ENCODE data around the gene PIK3R6. TPM values are rescaled to one million over a fixed set of nuclear protein-coding genes. Genes with fewer than 3 reads are reported as not detected.

Gene PIK3R6
- total RNA-seq, 1 donor from 2014 or later, result 2.5 TPM

DNA sequence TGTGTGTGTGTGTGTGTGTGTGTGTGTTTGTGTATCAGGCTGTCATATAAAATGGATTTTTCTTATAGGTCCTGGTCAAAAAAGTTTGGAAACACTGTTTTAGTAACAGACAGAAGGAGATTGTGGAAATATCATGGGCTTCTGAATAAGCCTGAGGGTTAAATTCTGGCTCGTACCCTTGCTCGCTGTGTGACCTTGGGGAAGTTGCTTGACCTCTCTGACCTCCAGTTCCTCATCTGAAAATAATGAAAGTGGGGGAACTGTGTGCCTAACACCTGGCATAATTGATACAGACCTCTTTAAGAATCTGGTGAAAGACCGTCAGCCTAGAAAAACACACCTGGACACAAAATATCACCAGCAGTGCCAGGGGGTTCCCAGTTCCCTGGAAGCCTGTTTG lies 25.6 kb upstream of the PIK3R6 start:
- TF ChIP-seq, protein P1, sequence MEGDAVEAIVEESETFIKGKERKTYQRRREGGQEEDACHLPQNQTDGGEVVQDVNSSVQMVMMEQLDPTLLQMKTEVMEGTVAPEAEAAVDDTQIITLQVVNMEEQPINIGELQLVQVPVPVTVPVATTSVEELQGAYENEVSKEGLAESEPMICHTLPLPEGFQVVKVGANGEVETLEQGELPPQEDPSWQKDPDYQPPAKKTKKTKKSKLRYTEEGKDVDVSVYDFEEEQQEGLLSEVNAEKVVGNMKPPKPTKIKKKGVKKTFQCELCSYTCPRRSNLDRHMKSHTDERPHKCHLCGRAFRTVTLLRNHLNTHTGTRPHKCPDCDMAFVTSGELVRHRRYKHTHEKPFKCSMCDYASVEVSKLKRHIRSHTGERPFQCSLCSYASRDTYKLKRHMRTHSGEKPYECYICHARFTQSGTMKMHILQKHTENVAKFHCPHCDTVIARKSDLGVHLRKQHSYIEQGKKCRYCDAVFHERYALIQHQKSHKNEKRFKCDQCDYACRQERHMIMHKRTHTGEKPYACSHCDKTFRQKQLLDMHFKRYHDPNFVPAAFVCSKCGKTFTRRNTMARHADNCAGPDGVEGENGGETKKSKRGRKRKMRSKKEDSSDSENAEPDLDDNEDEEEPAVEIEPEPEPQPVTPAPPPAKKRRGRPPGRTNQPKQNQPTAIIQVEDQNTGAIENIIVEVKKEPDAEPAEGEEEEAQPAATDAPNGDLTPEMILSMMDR (IDR thresholded peaks at IDR 0.05), result no peak
- ATAC-seq (no peak), DNase-seq (no peak)
- H3K27me3 ChIP-seq (ENCODE audit: low read depth), result peaks cover 3% of the 10 kb centered on the region
- H3K9me3 ChIP-seq, result no peaks in the 10 kb centered on the region
- H3K27ac ChIP-seq, result no peak overlapping the region
- H3K4me3 ChIP-seq, result no peak overlapping the region
- intact Hi-C loops (cut with DNase I), result no loop called here
- peaks cover 7% of the 10 kb centered on the region for H3K4me1 ChIP-seq
- peaks cover 20% of the 10 kb centered on the region for H3K36me3 ChIP-seq

- Histone ChIP-seq H3K27ac (no peak overlapping the region), H3K4me3 (no peak overlapping the region), H3K27me3 (ENCODE audit: low read depth) (peaks cover 3% of the 10 kb centered on the region), H3K4me1 (peaks cover 7% of the 10 kb centered on the region), H3K9me3 (no peaks in the 10 kb centered on the region), H3K36me3 (peaks cover 25% of the 10 kb centered on the region)
- TF ChIP-seq, protein P1 (IDR thresholded peaks at IDR 0.05), result no peak
- DNase-seq (no peak), ATAC-seq (no peak)
- intact Hi-C loops (cut with DNase I), result no loop called here
Measured at GRCh38 chr17:8892338-8892690, 24.8 kb upstream of the PIK3R6 start.

- Histone ChIP-seq H3K27me3 (ENCODE audit: low read depth) (peaks cover 2% of the 10 kb centered on the region), H3K4me1 (peaks cover 7% of the 10 kb centered on the region), H3K4me3 (no peak overlapping the region), H3K27ac (no peak overlapping the region), H3K9me3 (no peaks in the 10 kb centered on the region), H3K36me3 (peaks cover 37% of the 10 kb centered on the region)
- no peak for DNase-seq
- TF ChIP-seq, protein P1 (IDR thresholded peaks at IDR 0.05), result no peak
- intact Hi-C loops (cut with DNase I), result no loop called here
- no peak for ATAC-seq
Measured at GRCh38 chr17:8890671-8891070, 23.2 kb upstream of the PIK3R6 start.

- H3K4me1 ChIP-seq, result peaks cover under 1% of the 10 kb centered on the region
- ATAC-seq (no peak), DNase-seq (no peak)
- intact Hi-C loops (cut with DNase I), result no loop called here
- no peak overlapping the region for H3K4me3 ChIP-seq
- no peaks in the 10 kb centered on the region for H3K9me3 ChIP-seq
- H3K36me3 ChIP-seq, result peaks cover 37% of the 10 kb centered on the region
- no peaks in the 10 kb centered on the region for H3K27me3 ChIP-seq (ENCODE audit: low read depth)
- H3K27ac ChIP-seq, result no peak overlapping the region
- TF ChIP-seq, protein P1 (IDR thresholded peaks at IDR 0.05), result no peak
Measured at GRCh38 chr17:8889458-8890210, 22.2 kb upstream of the PIK3R6 start.

DNA sequence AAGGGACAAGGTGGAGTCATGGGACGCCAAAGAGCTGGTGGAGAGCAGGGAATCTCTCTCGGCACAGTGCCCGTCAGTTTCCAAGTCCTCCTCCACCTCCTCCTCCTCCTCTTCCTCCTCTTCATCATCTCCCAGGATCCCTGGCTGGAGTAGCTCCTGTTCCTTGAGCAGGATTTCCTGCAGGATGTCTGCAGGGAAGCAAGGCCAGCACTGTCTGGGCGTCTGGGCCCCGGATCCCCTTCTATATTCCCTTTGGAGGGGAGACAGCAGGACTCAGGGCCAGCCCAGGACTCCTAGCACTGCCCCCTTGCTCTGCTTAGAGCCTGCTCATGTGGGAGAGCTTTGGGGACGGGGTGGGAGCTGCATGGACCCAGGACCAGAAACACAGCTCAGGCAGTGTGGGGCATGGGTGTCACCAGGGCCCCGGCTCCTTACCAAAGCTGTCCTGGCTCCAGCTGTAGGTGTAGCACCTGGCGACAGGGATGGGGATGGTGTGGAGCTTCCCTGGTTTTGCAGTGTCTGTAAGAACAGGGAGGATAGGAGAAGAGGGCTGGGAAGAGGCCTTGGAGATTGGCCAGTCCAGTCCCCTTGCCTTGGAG lies 21.3 kb upstream of the PIK3R6 start:
- H3K4me1 ChIP-seq, result no peaks in the 10 kb centered on the region
- H3K27ac ChIP-seq, result no peak overlapping the region
- TF ChIP-seq, protein P1 (IDR thresholded peaks at IDR 0.05), result no peak
- H3K36me3 ChIP-seq, result peaks cover 37% of the 10 kb centered on the region
- H3K4me3 ChIP-seq, result no peak overlapping the region
- H3K9me3 ChIP-seq, result no peaks in the 10 kb centered on the region
- intact Hi-C loops (cut with DNase I), result no loop called here
- no peaks in the 10 kb centered on the region for H3K27me3 ChIP-seq (ENCODE audit: low read depth)
- ATAC-seq, result no peak
- DNase-seq, result no peak

Data from lower lobe of right lung (tissue), 2 donors.